Astrocyte of the hippocampus (primary cell): Measurements from ENCODE around the gene FANCC.

Source experiments
- DNase-seq: peaks from one replicate; pipeline ENCODE4 v3.0.0; 2011; ENCODE audit warnings: low read depth, low spot score

The FANCC gene

GRCh38 chr9:95148208-95148520 is 169.3 kb downstream of the FANCC start:
- DNase-seq, result no peak

GRCh38 chr9:95147452-95148207 is 169.9 kb downstream of the FANCC start:
- DNase-seq, result no peak

- no peak for DNase-seq
Observed at GRCh38 chr9:95143591-95144561, 173.6 kb downstream of the FANCC start.

- no peak for DNase-seq
Observed at GRCh38 chr9:95142728-95143127, 174.8 kb downstream of the FANCC start.

GRCh38 chr9:95142315-95142714 is 175.2 kb downstream of the FANCC start:
- no peak for DNase-seq

- DNase-seq, result no peak
Observed at GRCh38 chr9:95140821-95141220, 176.7 kb downstream of the FANCC start.

- DNase-seq, result no peak
Observed at GRCh38 chr9:95139126-95139525, 178.4 kb downstream of the FANCC start.

GRCh38 chr9:95138474-95138873 is 179.0 kb downstream of the FANCC start:
- no peak for DNase-seq

GRCh38 chr9:95137587-95138145 is 179.8 kb downstream of the FANCC start:
- no peak for DNase-seq

GRCh38 chr9:95135756-95136155 is 181.8 kb downstream of the FANCC start:
- no peak for DNase-seq

GRCh38 chr9:95134457-95134881 is 183.0 kb downstream of the FANCC start:
- DNase-seq, result no peak

GRCh38 chr9:95133325-95133705 is 184.2 kb downstream of the FANCC start:
- DNase-seq, result no peak

- no peak for DNase-seq
Observed at GRCh38 chr9:95132366-95133324, 184.9 kb downstream of the FANCC start.

- DNase-seq, result peak; percentile 86
Observed at GRCh38 chr9:95131023-95131943, 186.2 kb downstream of the FANCC start.

GRCh38 chr9:95130484-95130883 is 187.0 kb downstream of the FANCC start:
- DNase-seq, result no peak

- DNase-seq, result no peak
Observed at GRCh38 chr9:95129476-95130291, 187.8 kb downstream of the FANCC start.

- DNase-seq, result no peak
Observed at GRCh38 chr9:95128177-95128524, 189.4 kb downstream of the FANCC start.

- peak; percentile 94 for DNase-seq
Observed at GRCh38 chr9:95127249-95128176, 190.0 kb downstream of the FANCC start.
